Right lobe of liver (tissue), 6 donors: ENCODE measurements around the gene PPP1R14C. TPM values are rescaled to one million over a fixed set of nuclear protein-coding genes. Genes with fewer than 3 reads are reported as not detected.

Source experiments
- ATAC-seq, 4 donors: fragments of 200-7000 bp; cut with Tn5 transposase; one replicate each; pipeline ENCODE4 v1.9.1; 2020; ENCODE audit warnings: mild to moderate bottlenecking in 4 of 4, moderate library complexity in 4 of 4
- DNase-seq, 3 donors: peaks; one replicate each; pipeline ENCODE4 v3.0.0-alpha.2; 2020
- H3K27ac ChIP-seq, 3 donors: fragments of 200-600 bp; one replicate each; pipeline ENCODE4 v1.8.0; 2022
- H3K27me3 ChIP-seq, 2 donors: fragments of 200-600 bp; one replicate each; pipeline ENCODE4 v1.8.0; 2022
- H3K36me3 ChIP-seq, 4 donors: fragments of 200-600 bp; sonication (generic) in 1 of 4; one replicate each; pipeline versions ENCODE4 v1.5.1 to v1.8.0; 2017 to 2022; ENCODE audit warnings: control low read depth in 1 of 4
- H3K4me1 ChIP-seq, 4 donors: fragments of 200-600 bp; sonication (generic) in 1 of 4; one replicate each; pipeline versions ENCODE4 v1.5.1 to v1.8.0; 2017 to 2022; ENCODE audit warnings: control low read depth in 1 of 4
- H3K4me3 ChIP-seq, 3 donors: fragments of 200-600 bp; one replicate each; pipeline ENCODE4 v1.8.0; 2022
- H3K9me3 ChIP-seq, 4 donors: fragments of 200-600 bp; sonication (generic) in 1 of 4; one replicate each; pipeline versions ENCODE4 v1.5.1 to v1.8.0; 2017 to 2022; ENCODE audit warnings: control low read depth in 1 of 4
- POLR2A ChIP-seq: fragments of 450-650 bp; IDR thresholded peaks from one replicate; pipeline ENCODE4 v1.6.1; 2017; ENCODE audit warnings: antibody characterized with exemption, mild to moderate bottlenecking
- WGBS: methylation state at CpG from one replicate; pipeline ENCODE4 v1.1.6; 2018; ENCODE audit warnings: low coverage, low lambda C conversion rate; ENCODE audit not compliant: insufficient coverage; ENCODE audit errors: missing lambda C conversion rate; 5-methylcytosine and 5-hydroxymethylcytosine counted together
- intact Hi-C, 2 donors: fragments of 100-400 bp; cut with DNase I; formaldehyde crosslinking; loops; one replicate each; pipeline versions ENCODE4 v1.11.2 to v1.14.1; 2022
- total RNA-seq, 6 experiments: library from RNA; depleted of rRNA in 2 of 6; stranded (reverse); fragments of >200 nt in 2 of 6; fragmentation: NEBNext Ultra II Directional in 3 of 6; extraction: Animal tissue kit (Norgen Biotek cat#: 25700) in 3 of 6; gene quantifications; one replicate each; pipeline versions ENCODE4 v1.1.0 to v1.2.4, GENCODE V29; 2016 to 2023
- TF ChIP-seq, protein P1 (sequence below), 4 donors: fragments of 200-600 bp in 3 of 4; fragments of 450-650 bp in 1 of 4; IDR thresholded peaks; one replicate each; pipeline versions ENCODE4 v1.5.1 to v1.8.0; 2016 to 2022; ENCODE audit warnings: antibody characterized with exemption in 4 of 4, mild to moderate bottlenecking in 2 of 4
- donor health status: DM: no; HTN: yes; CAD: no.
- donor health status: DM: no; HTN: no; CAD: no.
- donor health status: DM: no; HTN: no; CAD: no.
- donor health status: DM: no; HTN: yes; CAD: no.
- donor health status: DM: no; HTN: yes; CAD: no.

Gene PPP1R14C
- total RNA-seq, 6 experiments from 2014 or later: not detected

DNA sequence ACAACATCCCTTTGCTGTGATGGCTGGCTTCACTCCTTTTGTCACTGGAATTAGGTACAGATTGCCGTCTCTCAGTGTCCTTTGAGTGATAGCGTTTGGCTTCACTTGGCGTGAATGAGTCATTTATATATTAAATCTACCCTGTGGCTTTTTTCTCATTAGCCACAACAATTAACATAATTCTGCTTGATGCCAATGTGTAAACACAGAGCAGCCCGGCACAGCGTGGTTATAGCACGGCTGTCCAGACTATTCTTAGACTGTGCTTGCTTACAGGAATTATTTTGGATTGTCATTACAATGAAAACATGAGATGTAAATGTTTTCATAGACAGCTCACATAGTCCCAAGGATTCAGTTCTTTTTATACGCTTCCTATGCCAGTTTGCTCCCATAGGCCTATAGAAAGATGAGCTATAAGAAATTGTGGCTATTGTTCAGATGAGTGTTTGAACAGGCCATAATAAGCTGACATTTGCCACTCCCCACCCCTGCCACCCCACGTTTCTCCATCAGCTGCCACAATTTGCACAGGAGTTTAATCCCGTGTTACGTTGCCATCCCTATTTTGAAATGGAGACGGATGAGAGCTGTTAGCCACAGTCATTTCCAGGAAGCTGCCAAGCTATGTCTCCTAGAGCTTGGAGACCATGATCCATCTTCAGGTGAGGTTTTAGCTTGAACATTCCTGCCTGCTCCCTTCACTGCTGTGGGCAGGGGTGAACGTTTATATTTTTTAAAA lies 65.9 kb downstream of the PPP1R14C start:
- 82% methylated on average over 9 of the region's 12 CpGs for WGBS
- no peak for ATAC-seq
- Histone ChIP-seq H3K36me3 (no peaks in the 10 kb centered on the region), H3K4me3 (no peak overlapping the region), H3K4me1 (no peaks in the 10 kb centered on the region), H3K27ac (no peak overlapping the region), H3K9me3 (no peaks in the 10 kb centered on the region), H3K27me3 (no peaks in the 10 kb centered on the region)
- no peak for DNase-seq
- TF ChIP-seq, protein P1, sequence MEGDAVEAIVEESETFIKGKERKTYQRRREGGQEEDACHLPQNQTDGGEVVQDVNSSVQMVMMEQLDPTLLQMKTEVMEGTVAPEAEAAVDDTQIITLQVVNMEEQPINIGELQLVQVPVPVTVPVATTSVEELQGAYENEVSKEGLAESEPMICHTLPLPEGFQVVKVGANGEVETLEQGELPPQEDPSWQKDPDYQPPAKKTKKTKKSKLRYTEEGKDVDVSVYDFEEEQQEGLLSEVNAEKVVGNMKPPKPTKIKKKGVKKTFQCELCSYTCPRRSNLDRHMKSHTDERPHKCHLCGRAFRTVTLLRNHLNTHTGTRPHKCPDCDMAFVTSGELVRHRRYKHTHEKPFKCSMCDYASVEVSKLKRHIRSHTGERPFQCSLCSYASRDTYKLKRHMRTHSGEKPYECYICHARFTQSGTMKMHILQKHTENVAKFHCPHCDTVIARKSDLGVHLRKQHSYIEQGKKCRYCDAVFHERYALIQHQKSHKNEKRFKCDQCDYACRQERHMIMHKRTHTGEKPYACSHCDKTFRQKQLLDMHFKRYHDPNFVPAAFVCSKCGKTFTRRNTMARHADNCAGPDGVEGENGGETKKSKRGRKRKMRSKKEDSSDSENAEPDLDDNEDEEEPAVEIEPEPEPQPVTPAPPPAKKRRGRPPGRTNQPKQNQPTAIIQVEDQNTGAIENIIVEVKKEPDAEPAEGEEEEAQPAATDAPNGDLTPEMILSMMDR (IDR thresholded peaks at IDR 0.05): no peak
- TF ChIP-seq POLR2A: no peak
- intact Hi-C loops: no loop called here

DNA sequence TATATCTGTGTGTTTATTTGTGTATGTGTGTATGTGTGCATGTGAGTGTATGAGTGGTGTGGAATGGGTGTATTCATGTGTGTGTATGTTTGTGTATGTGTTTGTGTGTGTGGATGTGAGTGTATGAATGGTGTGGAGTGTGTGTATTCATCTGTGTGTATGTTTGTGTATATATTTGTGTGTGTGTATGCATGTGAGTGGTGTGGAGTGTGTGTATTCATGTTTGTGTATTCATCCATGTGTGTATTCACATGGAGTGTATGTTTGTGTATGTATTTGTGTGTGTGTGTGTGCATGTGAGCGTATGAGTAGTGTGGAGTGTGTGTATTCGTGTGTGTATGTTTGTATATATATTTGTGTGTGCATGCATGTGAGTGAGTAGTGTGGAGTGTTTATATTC lies 66.6 kb downstream of the PPP1R14C start:
- intact Hi-C loops: no loop called here
- DNase-seq (no peak), ATAC-seq (no peak)
- 86% methylated on average over 2 of the region's 2 CpGs for WGBS
- no peaks in the 10 kb centered on the region for H3K9me3 ChIP-seq
- H3K4me1 ChIP-seq: no peaks in the 10 kb centered on the region
- no peak overlapping the region for H3K4me3 ChIP-seq
- TF ChIP-seq, protein P1 (IDR thresholded peaks at IDR 0.05): no peak
- no peak for TF ChIP-seq POLR2A
- no peaks in the 10 kb centered on the region for H3K27me3 ChIP-seq
- H3K27ac ChIP-seq: no peak overlapping the region
- no peaks in the 10 kb centered on the region for H3K36me3 ChIP-seq

DNA sequence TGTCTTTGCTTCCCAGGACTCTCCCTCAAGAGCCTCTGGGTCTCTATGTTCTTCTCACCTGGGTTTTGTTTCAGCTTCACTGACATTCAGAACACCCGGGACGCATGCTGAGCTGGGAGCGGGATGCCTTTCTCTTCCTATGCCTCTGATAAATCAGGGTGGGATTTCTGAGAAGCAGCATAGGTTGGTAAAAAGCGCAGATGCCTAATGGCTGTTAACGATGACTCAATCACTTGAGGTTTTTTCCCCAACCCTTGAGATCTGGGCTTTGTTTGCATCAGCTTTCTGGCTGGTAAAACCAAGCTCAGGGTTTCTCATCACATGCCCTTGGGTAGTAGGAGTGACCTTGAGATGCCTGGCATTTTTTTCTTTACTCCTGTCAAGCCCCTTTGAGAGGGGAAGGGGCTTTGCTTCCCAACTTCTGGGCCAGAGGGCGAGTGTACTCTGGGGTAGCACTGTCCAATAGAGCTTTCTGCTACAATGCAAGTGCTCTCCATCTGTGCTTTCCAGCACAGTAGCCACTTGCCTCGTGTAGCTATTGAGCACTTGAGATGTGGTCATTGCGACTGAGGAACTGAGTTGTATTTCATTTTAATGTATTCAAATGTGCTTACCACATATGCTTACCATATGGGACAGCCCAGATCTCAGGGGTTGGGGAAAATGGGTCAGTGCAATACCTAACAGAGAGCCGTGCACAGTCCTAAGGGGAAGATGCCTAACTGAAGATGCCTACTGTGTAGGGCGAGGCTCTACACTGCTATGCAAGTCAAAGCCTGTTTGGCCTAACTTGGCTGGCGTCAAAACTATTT lies 69.1 kb downstream of the PPP1R14C start:
- TF ChIP-seq, protein P1 (IDR thresholded peaks at IDR 0.05): no peak
- no peak for TF ChIP-seq POLR2A
- Histone ChIP-seq H3K9me3 (no peaks in the 10 kb centered on the region), H3K4me3 (no peak overlapping the region), H3K27ac (no peak overlapping the region), H3K4me1 (no peaks in the 10 kb centered on the region), H3K27me3 (no peaks in the 10 kb centered on the region), H3K36me3 (no peaks in the 10 kb centered on the region)
- no peak for DNase-seq
- intact Hi-C loops: no loop called here
- no peak for ATAC-seq
- 82% methylated on average over 11 of the region's 11 CpGs for WGBS

DNA sequence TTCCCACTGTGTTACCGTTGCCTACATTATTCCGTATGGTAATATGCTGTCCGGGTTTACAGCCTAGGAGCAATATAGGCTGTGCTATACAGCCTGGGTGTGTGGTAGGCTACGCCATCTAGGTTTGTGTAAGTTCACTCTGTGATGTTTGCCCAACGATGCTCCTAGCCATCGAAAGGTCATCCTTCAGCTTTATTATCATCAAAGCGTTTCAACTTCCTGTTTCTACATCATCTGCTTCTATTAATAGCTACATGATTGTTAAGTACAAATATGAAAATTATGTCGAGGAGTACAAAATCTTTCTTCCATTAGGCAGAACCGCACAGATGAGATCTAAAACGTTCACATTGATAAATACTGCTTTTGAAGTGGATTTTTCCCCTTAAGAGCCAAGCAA lies 69.9 kb downstream of the PPP1R14C start:
- Histone ChIP-seq H3K9me3 (no peaks in the 10 kb centered on the region), H3K4me1 (no peaks in the 10 kb centered on the region), H3K36me3 (no peaks in the 10 kb centered on the region), H3K27me3 (no peaks in the 10 kb centered on the region), H3K27ac (no peak overlapping the region), H3K4me3 (no peak overlapping the region)
- ATAC-seq: no peak
- intact Hi-C loops: no loop called here
- no peak for DNase-seq
- WGBS: 57% methylated on average over 9 of the region's 10 CpGs
- no peak for TF ChIP-seq POLR2A
- TF ChIP-seq, protein P1 (IDR thresholded peaks at IDR 0.05): no peak
